Ovary (tissue), 3 donors: ENCODE data around the gene CHODL.

Source experiments
- CTCF ChIP-seq, 3 donors: fragments of 450-650 bp in 2 of 3; fragments of 200-600 bp in 1 of 3; IDR thresholded peaks; one replicate each; pipeline versions ENCODE4 v1.5.1 to v1.8.0; 2016 to 2022; ENCODE audit warnings: antibody characterized with exemption in 3 of 3, mild to moderate bottlenecking in 1 of 3
- EP300 ChIP-seq: sonication (generic); formaldehyde crosslinking; IDR thresholded peaks from one replicate; pipeline ENCODE4 v1.6.1; 2017; ENCODE audit warnings: antibody characterized with exemption
- POLR2A ChIP-seq: fragments of 450-650 bp; IDR thresholded peaks from one replicate; pipeline ENCODE4 v1.6.1; 2017; ENCODE audit warnings: antibody characterized with exemption, mild to moderate bottlenecking, moderate library complexity
- donor health status: DM: no; HTN: no; CAD: no.

GRCh38 chr21:18265944-18266343 is 21.3 kb downstream of the CHODL start:
- no peak for TF ChIP-seq CTCF (IDR thresholded peaks at IDR 0.05)
- TF ChIP-seq POLR2A: no peak
- TF ChIP-seq EP300: no peak
